SK-N-SH (cell line): ENCODE results near the gene TBXA2R. TPM values are rescaled to one million over a fixed set of nuclear protein-coding genes. Genes with fewer than 3 reads are reported as not detected.

Source experiments
- CTCF ChIA-PET: fragments of 300-600, 350-600 bp; formaldehyde crosslinking; extraction: SDS; loops from one replicate; lab custom pipeline; 2021; lab: Yijun Ruan, JAX
- POLR2A ChIA-PET: fragments of 350-600 bp; sonication (Branson Sonifier 250); formaldehyde crosslinking; extraction: SDS; loops from one replicate; lab custom pipeline; 2020; ENCODE audit warnings: antibody characterized with exemption, inconsistent platforms; lab: Yijun Ruan, JAX
- DNase-seq: peaks from one replicate; pipeline ENCODE4 v3.0.0; 2012
- H2AFZ ChIP-seq: fragments of 200-600 bp; sonication (generic); 2 replicates; pipeline ENCODE4 v1.8.1; 2016; ENCODE audit warnings: antibody characterized with exemption, mild to moderate bottlenecking, low read depth
- H3F3A ChIP-seq: fragments of 200-600 bp; sonication (generic); replicated peaks from 2 replicates; pipeline ENCODE3; 2016; ENCODE audit warnings: antibody characterized with exemption, mild to moderate bottlenecking; ENCODE audit not compliant: insufficient read depth
- H3K27ac ChIP-seq, 2 experiments: fragments of 200-500 bp in 1 of 2; fragments of 200-600 bp in 1 of 2; sonication (Bioruptor generic) in 1 of 2; sonication (generic), shearing (Covaris generic) in 1 of 2; 2 replicates each; pipeline versions ENCODE4 v1.5.1 to v1.6.1; 2014 to 2016; ENCODE audit warnings: low read depth in 2 of 2, inconsistent platforms in 1 of 2, low read length in 1 of 2, mild to moderate bottlenecking in 1 of 2, mixed read lengths in 1 of 2
- H3K27me3 ChIP-seq: fragments of 200-600 bp; sonication (generic), shearing (Covaris generic); 2 replicates; pipeline ENCODE4 v1.6.1; 2016; ENCODE audit warnings: mixed run types; ENCODE audit not compliant: insufficient read depth
- H3K36me3 ChIP-seq, 2 experiments: fragments of 200-500 bp in 1 of 2; fragments of 200-600 bp in 1 of 2; sonication (Bioruptor generic) in 1 of 2; sonication (generic) in 1 of 2; replicated peaks in 1 of 2; 2 replicates each; pipeline versions ENCODE3 to v1.5.1; 2014 to 2016; ENCODE audit warnings: low read length in 1 of 2, mild to moderate bottlenecking in 1 of 2; ENCODE audit not compliant: insufficient read depth in 2 of 2, control insufficient read depth in 1 of 2
- H3K4me1 ChIP-seq, 2 experiments: fragments of 200-500 bp in 1 of 2; fragments of 200-600 bp in 1 of 2; sonication (Bioruptor generic) in 1 of 2; sonication (generic), shearing (Covaris generic) in 1 of 2; 2 replicates each; pipeline versions ENCODE4 v1.5.1 to v1.6.1; 2014 to 2016; ENCODE audit warnings: low read depth in 1 of 2, low read length in 1 of 2, mixed run types in 1 of 2; ENCODE audit not compliant: insufficient read depth in 2 of 2, control insufficient read depth in 1 of 2
- H3K4me2 ChIP-seq: fragments of 200-600 bp; sonication (generic), shearing (Covaris generic); 2 replicates; pipeline ENCODE4 v1.6.1; 2017; ENCODE audit warnings: mixed run types
- H3K4me3 ChIP-seq, 2 experiments: fragments of 200-500 bp in 1 of 2; fragments of 200-600 bp in 1 of 2; sonication (Bioruptor generic) in 1 of 2; sonication (generic), shearing (Covaris generic) in 1 of 2; 2 replicates each; pipeline versions ENCODE4 v1.5.1 to v1.8.1; 2014 to 2016; ENCODE audit warnings: low read depth in 2 of 2, inconsistent platforms in 1 of 2, low read length in 1 of 2, mild to moderate bottlenecking in 1 of 2, mixed read lengths in 1 of 2, moderate library complexity in 1 of 2
- H3K79me2 ChIP-seq: fragments of 200-600 bp; sonication (generic); 2 replicates; pipeline ENCODE4 v1.8.1; 2017; ENCODE audit warnings: mild to moderate bottlenecking; ENCODE audit not compliant: insufficient read depth
- H3K9ac ChIP-seq: fragments of 200-600 bp; sonication (generic); 2 replicates; pipeline ENCODE4 v1.6.1; 2017; ENCODE audit warnings: mixed run types
- H3K9me2 ChIP-seq: fragments of 200-600 bp; sonication (generic); 2 replicates; pipeline ENCODE4 v1.6.1; 2017; ENCODE audit warnings: mixed run types
- H3K9me3 ChIP-seq: fragments of 200-600 bp; sonication (generic); 2 replicates; pipeline ENCODE4 v1.6.1; 2017; ENCODE audit warnings: mixed run types, mild to moderate bottlenecking, moderate library complexity
- H4K20me1 ChIP-seq: fragments of 200-600 bp; sonication (generic); 2 replicates; pipeline ENCODE4 v1.6.1; 2017; ENCODE audit warnings: mild to moderate bottlenecking, mixed run types; ENCODE audit not compliant: insufficient read depth
- CTCF ChIP-seq: fragments of 200-600 bp; sonication (generic); IDR thresholded peaks from 2 replicates; pipeline ENCODE4 v1.6.1; 2017; ENCODE audit warnings: antibody characterized with exemption, mild to moderate bottlenecking, moderate library complexity
- EP300 ChIP-seq, 2 experiments: IDR thresholded peaks; 2 replicates each; pipeline versions ENCODE4 v1.4.0 to v1.6.1; 2012; ENCODE audit warnings: borderline replicate concordance in 1 of 2, low read depth in 1 of 2, low read length in 1 of 2
- EZH2phosphoT487 ChIP-seq: fragments of 200-600 bp; sonication (generic); IDR thresholded peaks from 2 replicates; pipeline ENCODE4 v1.6.1; 2017; ENCODE audit warnings: low read depth, mixed run types, mild to moderate bottlenecking, antibody characterized with exemption, moderate library complexity, borderline replicate concordance
- FOXJ3 ChIP-seq: sonication (generic); formaldehyde crosslinking; IDR thresholded peaks from 2 replicates; pipeline ENCODE4 v1.5.1; 2020; ENCODE audit warnings: mild to moderate bottlenecking, missing genetic modification reagents
- FOXM1 ChIP-seq: IDR thresholded peaks from 2 replicates; pipeline ENCODE4 v1.4.0; 2012; ENCODE audit warnings: low read depth, mild to moderate bottlenecking
- GATA2 ChIP-seq: sonication (generic); formaldehyde crosslinking; IDR thresholded peaks from 2 replicates; pipeline ENCODE4 v1.5.0; 2020; ENCODE audit warnings: mild to moderate bottlenecking, missing genetic modification reagents
- IRF3 ChIP-seq: fragments of 150-350 bp; IDR thresholded peaks from 2 replicates; pipeline ENCODE4 v1.6.1; 2016; ENCODE audit warnings: mild to moderate bottlenecking, low read depth, low read length
- MEF2A ChIP-seq: IDR thresholded peaks from 2 replicates; pipeline ENCODE4 v1.4.0; 2012; ENCODE audit warnings: low read depth, borderline replicate concordance
- NRF1 ChIP-seq: IDR thresholded peaks from 2 replicates; pipeline ENCODE4 v1.6.1; 2012; ENCODE audit warnings: low read depth, mild to moderate bottlenecking, low read length
- RXRA ChIP-seq: IDR thresholded peaks from 2 replicates; pipeline ENCODE4 v1.4.0; 2012; ENCODE audit warnings: low read depth, mild to moderate bottlenecking, borderline replicate concordance
- TCF12 ChIP-seq: IDR thresholded peaks from 2 replicates; pipeline ENCODE4 v1.4.0; 2012
- USF1 ChIP-seq: IDR thresholded peaks from 2 replicates; pipeline ENCODE4 v1.4.0; 2012; ENCODE audit warnings: low read depth, borderline replicate concordance
- ZBTB33 ChIP-seq: IDR thresholded peaks from 2 replicates; pipeline ENCODE4 v1.4.0; 2012; ENCODE audit warnings: low read depth, borderline replicate concordance
- WGBS: methylation state at CpG from one replicate; pipeline ENCODE4 v1.1.6; 2017; ENCODE audit warnings: low lambda C conversion rate; 5-methylcytosine and 5-hydroxymethylcytosine counted together
- polyA plus RNA-seq, 3 experiments: library from polyadenylated mRNA; depleted of rRNA; stranded (reverse); fragments of >200 nt; gene quantifications; 2 replicates each; pipeline ENCODE4 v1.2.3, GENCODE V29; 2012

The TBXA2R gene
- polyA plus RNA-seq, 1 of the 3 experiments (the other 2 are of a cell fraction) = 0.92 TPM

GRCh38 chr19:3605770-3606169 is 905 bp downstream of the TBXA2R start:
- 82% methylated on average over 5 of the region's 5 CpGs for WGBS
- Histone ChIP-seq H3K27ac (no peak overlapping the region), H3K36me3 (peaks cover 0 to 2% of the 10 kb centered on the region in 2 experiments), H3K4me3 (peak overlapping the region; percentile 52 to 73), H3K4me2 (peak overlapping the region; percentile 99), H3K9me3 (no peaks in the 10 kb centered on the region), H3K27me3 (no peaks in the 10 kb centered on the region), H3K4me1 (peaks cover 8 to 14% of the 10 kb centered on the region in 2 experiments; a peak in 1 of 4 replicates), H2AFZ (peak overlapping the region; percentile 82; the same call in 1 of the 2 replicates), H3K9ac (peak overlapping the region; percentile 73), H4K20me1 (no peaks in the 10 kb centered on the region), H3F3A (no peaks in the 10 kb centered on the region), H3K79me2 (no peaks in the 10 kb centered on the region), H3K9me2 (no peaks in the 10 kb centered on the region)
- TF ChIP-seq TCF12 = no peak
- no peak for TF ChIP-seq FOXM1
- no peak for TF ChIP-seq FOXJ3 (CRISPR knock-in tag)
- no peak for TF ChIP-seq RXRA
- TF ChIP-seq EP300 (IDR thresholded peaks at IDR 0.05; ENCODE audit: borderline replicate concordance in 1 of 2, low read depth in 1 of 2, low read length in 1 of 2) = no peak
- TF ChIP-seq EZH2phosphoT487 = no peak
- POLR2A ChIA-PET = no interaction called here
- DNase-seq = no peak
- CTCF ChIA-PET = no interaction called here

- no peak for TF ChIP-seq ZBTB33
- TF ChIP-seq FOXJ3 (CRISPR knock-in tag) = no peak
- no peaks in the 10 kb centered on the region for H3K9me2 ChIP-seq
- H4K20me1 ChIP-seq = no peaks in the 10 kb centered on the region
- no peaks in the 10 kb centered on the region for H3K79me2 ChIP-seq
- 89% methylated on average over 3 of the region's 3 CpGs for WGBS
- no peak for DNase-seq
- H3K27me3 ChIP-seq = no peaks in the 10 kb centered on the region
- peak overlapping the region in 1 of 2 experiments; percentile 73; a peak in 1 of 4 replicates for H3K4me3 ChIP-seq
- ChIA-PET POLR2A (no interaction called here), CTCF (interaction anchor here (1.9 kb wide), 1 partner anchor 20 kb away, joined by 9 read pairs; the partner anchor contains the start of gene GIPC3)
- H2AFZ ChIP-seq = no peak overlapping the region
- no peak overlapping the region for H3K9ac ChIP-seq
- H3K27ac ChIP-seq = no peak overlapping the region
- no peaks in the 10 kb centered on the region for H3K36me3 ChIP-seq
- H3K4me1 ChIP-seq = peaks cover 8 to 14% of the 10 kb centered on the region in 2 experiments; a peak in 1 of 4 replicates
- H3F3A ChIP-seq = no peaks in the 10 kb centered on the region
- H3K4me2 ChIP-seq = peak overlapping the region; percentile 99; the same call in 1 of the 2 replicates
- no peaks in the 10 kb centered on the region for H3K9me3 ChIP-seq
Measured at GRCh38 chr19:3605361-3605760, 1.3 kb downstream of the TBXA2R start.

GRCh38 chr19:3604987-3605343 is 1.7 kb downstream of the TBXA2R start:
- 88% methylated on average over 5 of the region's 11 CpGs for WGBS
- Histone ChIP-seq H3K27me3 (no peaks in the 10 kb centered on the region), H2AFZ (no peak overlapping the region), H3K9me3 (no peaks in the 10 kb centered on the region), H4K20me1 (no peaks in the 10 kb centered on the region), H3K9me2 (no peaks in the 10 kb centered on the region), H3K4me1 (peaks cover 8 to 14% of the 10 kb centered on the region in 2 experiments; a peak in 1 of 4 replicates), H3K27ac (no peak overlapping the region), H3K9ac (no peak overlapping the region), H3K79me2 (no peaks in the 10 kb centered on the region), H3K4me2 (no peak overlapping the region), H3K36me3 (no peaks in the 10 kb centered on the region), H3K4me3 (no peak overlapping the region), H3F3A (no peaks in the 10 kb centered on the region)
- POLR2A ChIA-PET = no interaction called here
- CTCF ChIA-PET = interaction anchor here (1.9 kb wide), 1 partner anchor 20 kb away, joined by 9 read pairs; the partner anchor contains the start of gene GIPC3
- DNase-seq = no peak
- TF ChIP-seq ZBTB33 (no peak), USF1 (no peak), IRF3 (no peak), GATA2 (CRISPR knock-in tag) (no peak), CTCF (no peak), NRF1 (no peak), MEF2A (no peak)
